IMR-90 (cell line): ENCODE results near the gene CRY2. TPM values are rescaled to one million over a fixed set of nuclear protein-coding genes. Genes with fewer than 3 reads are reported as not detected.

Source experiments
- ATAC-seq: fragments of 200-7000 bp; cut with Tn5 transposase; 2 replicates; pipeline ENCODE4 v1.9.1; 2020; ENCODE audit warnings: low read depth, mild to moderate bottlenecking, moderate library complexity
- BruUV-seq: library from RNA; stranded (reverse); fragments of 400-500 nt; replicated peaks from 2 replicates; lab custom pipeline; 2021; lab: Mats Ljungman, UMichigan
- CTCF ChIA-PET: fragments of 300-600 bp; formaldehyde crosslinking; extraction: SDS; loops from one replicate; lab custom pipeline; 2021; ENCODE audit warnings: antibody characterized with exemption; lab: Yijun Ruan, JAX
- POLR2A ChIA-PET: fragments of 300-600 bp; sonication (Branson Sonifier 250); formaldehyde crosslinking; loops from one replicate; lab custom pipeline; 2022; ENCODE audit warnings: antibody characterized with exemption; ENCODE audit not compliant: unreplicated experiment; lab: Charles Lee
- DNase-seq: peaks from one replicate; pipeline ENCODE4 v3.0.0; 2013
- H2AFZ ChIP-seq: replicated peaks from 2 replicates; pipeline ENCODE3; 2013; ENCODE audit warnings: low read length, mild to moderate bottlenecking; ENCODE audit not compliant: poor library complexity
- H2AK5ac ChIP-seq: 2 replicates; pipeline ENCODE4 v1.6.1; 2013; ENCODE audit warnings: low read depth, low read length, inconsistent platforms
- H2AK9ac ChIP-seq: replicated peaks from 2 replicates; pipeline ENCODE3; 2013; ENCODE audit warnings: mild to moderate bottlenecking, low read depth, low read length, moderate library complexity; ENCODE audit not compliant: poor library complexity
- H2BK120ac ChIP-seq: 2 replicates; pipeline ENCODE4 v1.6.1; 2013; ENCODE audit warnings: low read depth, low read length, inconsistent platforms
- H2BK15ac ChIP-seq: 3 replicates; pipeline ENCODE4 v1.6.1; 2013; ENCODE audit warnings: low read depth, low read length, inconsistent platforms
- H2BK20ac ChIP-seq: 2 replicates; pipeline ENCODE4 v1.6.1; 2013; ENCODE audit warnings: low read depth, mild to moderate bottlenecking, inconsistent platforms, low read length, moderate library complexity
- H2BK5ac ChIP-seq: 2 replicates; pipeline ENCODE4 v1.6.1; 2013; ENCODE audit warnings: mild to moderate bottlenecking, low read depth, low read length, inconsistent platforms; ENCODE audit not compliant: poor library complexity, severe bottlenecking
- H3K14ac ChIP-seq: replicated peaks from 2 replicates; pipeline ENCODE4 v1.6.1; 2013; ENCODE audit warnings: low read depth, low read length, inconsistent platforms
- H3K18ac ChIP-seq: 2 replicates; pipeline ENCODE4 v1.6.1; 2013; ENCODE audit warnings: low read depth, low read length, control low read depth
- H3K23ac ChIP-seq: 2 replicates; pipeline ENCODE4 v1.6.1; 2013; ENCODE audit warnings: low read depth, low read length, inconsistent platforms
- H3K27ac ChIP-seq: 2 replicates; pipeline ENCODE4 v1.5.1; 2013; ENCODE audit warnings: mild to moderate bottlenecking, control low read depth, low read length; ENCODE audit not compliant: insufficient read depth
- H3K27me3 ChIP-seq: 2 replicates; pipeline ENCODE4 v1.6.1; 2013; ENCODE audit warnings: low read length; ENCODE audit not compliant: control insufficient read depth, insufficient read depth
- H3K36me3 ChIP-seq: 2 replicates; pipeline ENCODE4 v1.6.1; 2013; ENCODE audit warnings: low read length, mixed read lengths; ENCODE audit not compliant: control insufficient read depth, insufficient read depth
- H3K4ac ChIP-seq: 2 replicates; pipeline ENCODE4 v1.6.1; 2013; ENCODE audit warnings: low read depth, low read length, inconsistent platforms
- H3K4me1 ChIP-seq: 2 replicates; pipeline ENCODE4 v1.6.1; 2013; ENCODE audit warnings: low read length, mixed read lengths; ENCODE audit not compliant: control insufficient read depth, insufficient read depth
- H3K4me2 ChIP-seq: 2 replicates; pipeline ENCODE4 v1.6.1; 2013; ENCODE audit warnings: low read depth, mild to moderate bottlenecking, control low read depth, low read length, moderate library complexity
- H3K4me3 ChIP-seq: 2 replicates; pipeline ENCODE4 v1.5.1; 2013; ENCODE audit warnings: low read depth, mild to moderate bottlenecking, control low read depth, low read length, moderate library complexity; ENCODE audit not compliant: insufficient read depth
- H3K56ac ChIP-seq: 2 replicates; pipeline ENCODE4 v1.6.1; 2013; ENCODE audit warnings: low read length, inconsistent platforms; ENCODE audit not compliant: insufficient read depth; ENCODE audit errors: extremely low read depth
- H3K79me1 ChIP-seq, 2 experiments: 2 replicates each; pipeline ENCODE4 v1.6.1; 2013; ENCODE audit warnings: low read length in 2 of 2, inconsistent platforms in 1 of 2, low read depth in 1 of 2
- H3K9ac ChIP-seq: 2 replicates; pipeline ENCODE4 v1.6.1; 2013; ENCODE audit warnings: low read depth, low read length, control low read depth
- H3K9me1 ChIP-seq: 2 replicates; pipeline ENCODE4 v1.6.1; 2013; ENCODE audit warnings: low read length, inconsistent platforms; ENCODE audit not compliant: insufficient read depth
- H3K9me3 ChIP-seq: 2 replicates; pipeline ENCODE4 v1.6.1; 2013; ENCODE audit warnings: low read length; ENCODE audit not compliant: control insufficient read depth, insufficient read depth
- H4K20me1 ChIP-seq: 2 replicates; pipeline ENCODE4 v1.6.1; 2013; ENCODE audit warnings: low read length, inconsistent platforms; ENCODE audit not compliant: insufficient read depth
- H4K5ac ChIP-seq: 2 replicates; pipeline ENCODE4 v1.6.1; 2013; ENCODE audit warnings: mild to moderate bottlenecking, low read depth, low read length, control low read depth
- H4K8ac ChIP-seq, 2 experiments: 2 replicates each; pipeline ENCODE4 v1.6.1; 2013; ENCODE audit warnings: low read depth in 2 of 2, low read length in 2 of 2, control low read depth in 1 of 2, inconsistent platforms in 1 of 2
- H4K91ac ChIP-seq: 2 replicates; pipeline ENCODE4 v1.6.1; 2013; ENCODE audit warnings: low read depth, low read length, inconsistent platforms; ENCODE audit not compliant: insufficient read depth
- BHLHE40 ChIP-seq: fragments of 150-350 bp; IDR thresholded peaks from 2 replicates; pipeline ENCODE4 v1.6.1; 2016; ENCODE audit warnings: mild to moderate bottlenecking, low read depth, low read length
- CEBPB ChIP-seq: IDR thresholded peaks from 2 replicates; pipeline ENCODE4 v1.6.1; 2012; ENCODE audit warnings: low read depth, low read length, improper control_type of control experiment
- CTCF ChIP-seq: conservative IDR thresholded peaks from 2 replicates; pipeline ENCODE4 v1.5.1; 2012; ENCODE audit warnings: mild to moderate bottlenecking, low read depth, low read length, improper control_type of control experiment
- FOS ChIP-seq: fragments of 150-350 bp; IDR thresholded peaks from 2 replicates; pipeline ENCODE4 v1.6.1; 2016; ENCODE audit warnings: low read depth, low read length
- MAZ ChIP-seq: IDR thresholded peaks from 2 replicates; pipeline ENCODE4 v1.6.1; 2012; ENCODE audit warnings: low read depth, mild to moderate bottlenecking, low read length, improper control_type of control experiment, moderate library complexity, borderline replicate concordance
- MXI1 ChIP-seq: IDR thresholded peaks from 2 replicates; pipeline ENCODE4 v1.6.1; 2012; ENCODE audit warnings: low read depth, mild to moderate bottlenecking, low read length, moderate library complexity, borderline replicate concordance
- NFE2L2 ChIP-seq: fragments of 150-350 bp; IDR thresholded peaks from 2 replicates; pipeline ENCODE4 v1.6.1; 2016; ENCODE audit warnings: low read depth, mild to moderate bottlenecking, low read length
- POLR2A ChIP-seq: IDR thresholded peaks from 2 replicates; pipeline ENCODE4 v1.6.1; 2012; ENCODE audit warnings: mild to moderate bottlenecking, low read depth, low read length
- RAD21 ChIP-seq: IDR thresholded peaks from 2 replicates; pipeline ENCODE4 v1.6.1; 2012; ENCODE audit warnings: low read length, improper control_type of control experiment
- RCOR1 ChIP-seq: IDR thresholded peaks from 2 replicates; pipeline ENCODE4 v1.6.1; 2012; ENCODE audit warnings: mild to moderate bottlenecking, low read length, improper control_type of control experiment; ENCODE audit not compliant: insufficient replicate concordance
- RFX5 ChIP-seq: IDR thresholded peaks from 2 replicates; pipeline ENCODE4 v1.8.0; 2012; ENCODE audit warnings: low read depth, mild to moderate bottlenecking, low read length, moderate library complexity
- SMC3 ChIP-seq: fragments of 150-350 bp; IDR thresholded peaks from 2 replicates; pipeline ENCODE4 v1.6.1; 2016; ENCODE audit warnings: low read depth, mild to moderate bottlenecking, antibody characterized with exemption, low read length, moderate library complexity
- USF2 ChIP-seq: fragments of 150-350 bp; IDR thresholded peaks from 2 replicates; pipeline ENCODE4 v1.6.1; 2017; ENCODE audit warnings: mild to moderate bottlenecking, antibody characterized with exemption, low read length, low read depth
- WGBS, 2 experiments: methylation state at CpG; one replicate each; pipeline versions ENCODE4 v1.1.5 to v1.1.7; 2013; ENCODE audit warnings: missing lambda C conversion rate in 2 of 2; ENCODE audit not compliant: insufficient read length in 1 of 2; ENCODE audit errors: extremely low coverage in 2 of 2; 5-methylcytosine and 5-hydroxymethylcytosine counted together
- dilution Hi-C: fragments of 300-500 bp; cut with HindIII; formaldehyde crosslinking; loops from one replicate; pipeline ENCODE4 v1.14.3; 2018; ENCODE audit warnings: low sequenced_read_pairs; ENCODE audit not compliant: unreplicated experiment
- in situ Hi-C: fragments of 300-500 bp; cut with MboI; formaldehyde crosslinking; loops from 3 replicates; pipeline ENCODE4 v1.14.3; 2019; ENCODE audit warnings: low sequenced_read_pairs, inconsistent platforms, mixed read lengths
- intact Hi-C: fragments of 100-400 bp; cut with micrococcal nuclease; formaldehyde crosslinking; loops from 2 replicates; pipeline ENCODE4 v1.10.0; 2022
- polyA plus RNA-seq, 3 experiments: library from polyadenylated mRNA; depleted of rRNA; stranded (reverse); fragments of >200 nt; gene quantifications; 2 replicates each; pipeline ENCODE4 v1.2.3, GENCODE V29; 2012; ENCODE audit warnings: low replicate concordance in 1 of 3
- total RNA-seq: library from RNA; depleted of rRNA; stranded (reverse); fragments of >200 nt; gene quantifications from 2 replicates; pipeline ENCODE4 v1.2.3, GENCODE V29; 2012

The CRY2 gene
- total and polyA plus RNA-seq, 2 of the 4 experiments (the other 2 are of a cell fraction), result 12.2 to 13.1 TPM

GRCh38 chr11:45900916-45901617, 53.8 kb downstream of the CRY2 start (continued):
- no peak for TF ChIP-seq SMC3

- DNase-seq, result no peak
- dilution Hi-C loops, result no loop called here
- ATAC-seq, result no peak
- Histone ChIP-seq H4K20me1 (peaks cover 19% of the 10 kb centered on the region), H3K9me1 (no peaks in the 10 kb centered on the region), H3K23ac (no peak overlapping the region), H3K27me3 (peaks cover 13% of the 10 kb centered on the region; the same call in 1 of the 2 replicates), H2BK15ac (no peak overlapping the region), H4K91ac (no peak overlapping the region), H2BK20ac (no peak overlapping the region), H3K9ac (no peak overlapping the region), H3K56ac (no peak overlapping the region), H3K18ac (no peak overlapping the region), H3K27ac (no peak overlapping the region), H3K79me1 (peaks cover 0 to 4% of the 10 kb centered on the region in 2 experiments; a peak in 1 of 4 replicates), H4K8ac (no peak overlapping the region), H3K9me3 (no peaks in the 10 kb centered on the region), H4K5ac (no peak overlapping the region), H2AK9ac (peak overlapping the region; percentile 29), H2AFZ (no peak overlapping the region), H3K4ac (no peak overlapping the region), H2BK120ac (no peak overlapping the region), H3K4me3 (no peak overlapping the region), H3K36me3 (peaks cover 15% of the 10 kb centered on the region), H3K4me1 (peaks cover 7% of the 10 kb centered on the region; the same call in 1 of the 2 replicates), H2AK5ac (no peak overlapping the region), H3K4me2 (no peak overlapping the region), H2BK5ac (no peak overlapping the region), H3K14ac (no peak overlapping the region)
- BruUV-seq, result no TSS peak
- ChIA-PET POLR2A (no interaction called here), CTCF (interaction anchor here (0.5 to 1.5 kb wide), 2 partner anchors 29 to 62 kb away, joined by 4 to 6 read pairs; no protein-coding TSS in a partner anchor)
- intact Hi-C loops, result no loop called here
- in situ Hi-C loops, result no loop called here
- WGBS, 2 experiments, result 70% methylated on average over 2 of the region's 6 CpGs; no CpG with 5 or more reads in 1 of the 2 experiments
- TF ChIP-seq MXI1 (no peak), RFX5 (no peak), CTCF (no peak), FOS (no peak), RAD21 (no peak), CEBPB (no peak), POLR2A (no peak), RCOR1 (no peak), MAZ (no peak), USF2 (no peak), NFE2L2 (no peak), BHLHE40 (no peak)
Measured at GRCh38 chr11:45901626-45902025, 54.4 kb downstream of the CRY2 start.
